SH-SY5Y (cell line): ENCODE measurements around the gene OR10AD1.

Experiments
- GATA2 ChIP-seq: IDR thresholded peaks from 2 replicates; pipeline ENCODE4 v1.6.1; 2011; ENCODE audit warnings: mild to moderate bottlenecking, low read depth, low read length
- GATA3 ChIP-seq: IDR thresholded peaks from 2 replicates; pipeline ENCODE4 v1.6.1; 2011; ENCODE audit warnings: low read depth, mild to moderate bottlenecking, low read length, moderate library complexity

- no peak for TF ChIP-seq GATA3
- no peak for TF ChIP-seq GATA2
Measured at GRCh38 chr12:48185181-48185919, 17.7 kb downstream of the OR10AD1 start.
